Measurements from ENCODE around the gene NOL6. TPM values are rescaled to one million over a fixed set of nuclear protein-coding genes. Genes with fewer than 3 reads are reported as not detected.
A peak's percentile ranks its signal among the peaks of the same experiment; 100 is the strongest.

The NOL6 gene
- total and polyA plus RNA-seq, 2 of the 13 experiments (the other 11 are each of a cell fraction or from before 2014, with no cell fraction given), result 17.0 to 30.2 TPM

GRCh38 chr9:33419708-33420303, 53.9 kb downstream of the NOL6 start:
- POLR2A ChIA-PET, result interaction anchor here (1.0 kb wide), 1 partner anchor 54 kb away, joined by 4 read pairs; the partner anchor contains the start of gene NOL6
- Histone ChIP-seq H2AFZ (ENCODE audit: low read length) (no peak overlapping the region), H3K36me3 (replicated peaks in 1 of 2; ENCODE audit: control insufficient read depth in 1 of 2, insufficient read depth in 2 of 2, low read length in 2 of 2) (no peaks in the 10 kb centered on the region), H3K27ac (ENCODE audit: extremely low read length, insufficient read depth, low read length) (no peak overlapping the region), H3K4me3 (replicated peaks in 1 of 3; ENCODE audit: insufficient read depth in 1 of 3, low read depth in 2 of 3, low read length in 3 of 3) (no peak overlapping the region), H4K20me1 (ENCODE audit: insufficient read depth, low read length) (no peaks in the 10 kb centered on the region), H3K9ac (ENCODE audit: insufficient read depth, low read depth, low read length) (no peak overlapping the region), H3K9me3 (ENCODE audit: low read length) (no peaks in the 10 kb centered on the region), H3K27me3 (ENCODE audit: control insufficient read depth in 1 of 2, insufficient read depth in 2 of 2, low read length in 2 of 2) (peaks cover 3 to 39% of the 10 kb centered on the region in 2 experiments; a peak in 4 of 5 replicates), H3K79me2 (ENCODE audit: insufficient read depth, low read length) (no peaks in the 10 kb centered on the region), H3K4me2 (ENCODE audit: low read depth, low read length) (no peak overlapping the region), H3K4me1 (ENCODE audit: insufficient read depth, low read length) (peaks cover 48% of the 10 kb centered on the region)
- no TSS peak for BruUV-seq (replicated peaks)
- intact Hi-C loops (cut with micrococcal nuclease; ENCODE audit: unreplicated experiment) (loop anchor here (5.0 kb wide), 1 partner anchor 47 kb away; no protein-coding TSS in a partner anchor), in situ Hi-C loops (cut with HindIII; ENCODE audit: extremely low pct_ligation_motif_present, low pct_unique_long_range_greater_than_20kb) (no loop called here)
- TF ChIP-seq ZFP36 (IDR thresholded peaks at IDR 0.05; ENCODE audit: borderline replicate concordance, low read depth, low read length, partially characterized antibody) (peak; percentile 63), MLXIP (CRISPR knock-in tag; IDR thresholded peaks at IDR 0.05; ENCODE audit: borderline replicate concordance) (no peak), FOXA1 (IDR thresholded peaks at IDR 0.05) (no peak), FOXA1 (CRISPR knock-in tag; IDR thresholded peaks at IDR 0.05) (0 out of 2 replicates have a peak, but pooled peaks have one; percentile 13)
- 44% methylated on average over 10 of the region's 10 CpGs for WGBS (ENCODE audit: low lambda C conversion rate)
- ATAC-seq (no peak), FAIRE-seq (no peak), DNase-seq (ENCODE audit: low spot score) (no peak)
- CTCF ChIA-PET (ENCODE audit: low intra/inter-chr PET ratio, low total read pairs), result no interaction called here

- 49% methylated on average over 6 of the region's 8 CpGs for WGBS (ENCODE audit: low lambda C conversion rate)
- POLR2A ChIA-PET, result interaction anchor here (1.3 kb wide), 1 partner anchor 30 kb away, joined by 3 read pairs; no protein-coding TSS in a partner anchor
- no peak for TF ChIP-seq ZNF556 (CRISPR knock-in tag; IDR thresholded peaks at IDR 0.05; ENCODE audit: borderline replicate concordance)
- no peak for TF ChIP-seq GPBP1L1 (CRISPR knock-in tag; IDR thresholded peaks at IDR 0.05)
- no peak for TF ChIP-seq ZNF687 (CRISPR knock-in tag; IDR thresholded peaks at IDR 0.05)
- TF ChIP-seq SIN3A (IDR thresholded peaks at IDR 0.05; ENCODE audit: borderline replicate concordance, low read depth, low read length), result no peak
- TF ChIP-seq FOXA1 (IDR thresholded peaks at IDR 0.05), result no peak
- no peak for TF ChIP-seq FOXA1 (CRISPR knock-in tag; IDR thresholded peaks at IDR 0.05)
Observed at GRCh38 chr9:33418090-33418489, 55.6 kb downstream of the NOL6 start.

More at GRCh38 chr9:33418090-33418489, 55.6 kb downstream of the NOL6 start:
- DNase-seq (ENCODE audit: low spot score) (no peak), FAIRE-seq (no peak), ATAC-seq (no peak)
- Histone ChIP-seq H3K36me3 (replicated peaks in 1 of 2; ENCODE audit: control insufficient read depth in 1 of 2, insufficient read depth in 2 of 2, low read length in 2 of 2) (no peaks in the 10 kb centered on the region), H4K20me1 (ENCODE audit: insufficient read depth, low read length) (no peaks in the 10 kb centered on the region), H3K9me3 (ENCODE audit: low read length) (no peaks in the 10 kb centered on the region), H3K27ac (ENCODE audit: extremely low read length, insufficient read depth, low read length) (no peak overlapping the region), H3K9ac (ENCODE audit: insufficient read depth, low read depth, low read length) (no peak overlapping the region), H3K27me3 (ENCODE audit: control insufficient read depth in 1 of 2, insufficient read depth in 2 of 2, low read length in 2 of 2) (peaks cover 3 to 51% of the 10 kb centered on the region in 2 experiments; a peak in 4 of 5 replicates), H3K4me3 (replicated peaks in 1 of 3; ENCODE audit: insufficient read depth in 1 of 3, low read depth in 2 of 3, low read length in 3 of 3) (no peak overlapping the region), H3K4me2 (ENCODE audit: low read depth, low read length) (no peak overlapping the region), H2AFZ (ENCODE audit: low read length) (no peak overlapping the region), H3K4me1 (ENCODE audit: insufficient read depth, low read length) (peaks cover 59% of the 10 kb centered on the region), H3K79me2 (ENCODE audit: insufficient read depth, low read length) (no peaks in the 10 kb centered on the region)
- in situ Hi-C loops (cut with HindIII; ENCODE audit: extremely low pct_ligation_motif_present, low pct_unique_long_range_greater_than_20kb), result no loop called here
- no TSS peak for BruUV-seq (replicated peaks)
- intact Hi-C loops (cut with micrococcal nuclease; ENCODE audit: unreplicated experiment), result loop anchor here (5.0 kb wide), 1 partner anchor 49 kb away; no protein-coding TSS in a partner anchor
- CTCF ChIA-PET (ENCODE audit: low intra/inter-chr PET ratio, low total read pairs), result no interaction called here

Measured in HepG2 (cell line).